ENCODE data around the gene INSRR.

The INSRR gene

DNA sequence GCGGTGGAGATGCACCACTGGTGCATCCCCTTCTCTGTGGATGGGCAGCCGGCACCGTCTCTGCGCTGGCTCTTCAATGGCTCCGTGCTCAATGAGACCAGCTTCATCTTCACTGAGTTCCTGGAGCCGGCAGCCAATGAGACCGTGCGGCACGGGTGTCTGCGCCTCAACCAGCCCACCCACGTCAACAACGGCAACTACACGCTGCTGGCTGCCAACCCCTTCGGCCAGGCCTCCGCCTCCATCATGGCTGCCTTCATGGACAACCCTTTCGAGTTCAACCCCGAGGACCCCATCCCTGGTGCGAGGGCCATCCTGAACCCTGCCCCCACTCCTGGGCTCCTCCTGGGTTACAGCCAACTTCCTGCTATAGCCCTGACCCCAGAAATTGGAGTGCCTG, 14.7 kb upstream of the INSRR start:
- DNase-seq: no peak

DNA sequence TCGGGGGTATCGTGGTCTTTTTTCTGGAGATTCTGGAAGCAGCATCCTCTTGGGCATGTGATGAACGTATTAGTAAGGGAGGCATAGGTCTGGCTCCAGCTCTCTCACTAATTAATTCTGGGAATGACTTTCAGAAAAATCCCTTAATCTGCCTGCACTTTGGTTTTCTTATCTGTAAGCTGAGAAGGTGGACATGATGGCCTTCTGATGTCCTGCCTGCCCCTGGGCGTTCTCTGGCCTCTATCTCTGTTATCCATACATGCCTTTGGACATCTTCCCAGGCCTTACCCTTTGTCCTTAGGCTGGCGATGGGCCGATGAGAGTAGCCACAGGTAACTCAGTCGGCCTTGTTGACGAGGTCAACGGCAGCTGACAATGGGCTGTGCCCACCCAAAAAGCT, 10.5 kb upstream of the INSRR start:
- no peak for DNase-seq

DNA sequence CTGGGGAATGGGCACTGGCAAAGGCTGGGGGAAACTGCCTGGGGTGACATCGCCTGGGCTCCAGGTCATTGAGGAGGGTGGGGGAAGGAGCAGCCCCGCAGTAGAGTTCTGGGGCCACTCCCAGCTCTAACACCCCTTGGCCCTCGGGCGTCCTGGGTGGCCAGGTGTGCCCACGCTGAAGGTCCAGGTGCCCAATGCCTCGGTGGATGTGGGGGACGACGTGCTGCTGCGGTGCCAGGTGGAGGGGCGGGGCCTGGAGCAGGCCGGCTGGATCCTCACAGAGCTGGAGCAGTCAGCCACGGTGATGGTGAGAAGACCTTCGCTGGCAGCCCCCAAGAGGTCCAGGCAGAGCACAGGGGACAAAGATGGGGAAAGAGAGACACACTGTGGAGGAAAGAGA, 9.4 kb upstream of the INSRR start:
- no peak for DNase-seq

DNA sequence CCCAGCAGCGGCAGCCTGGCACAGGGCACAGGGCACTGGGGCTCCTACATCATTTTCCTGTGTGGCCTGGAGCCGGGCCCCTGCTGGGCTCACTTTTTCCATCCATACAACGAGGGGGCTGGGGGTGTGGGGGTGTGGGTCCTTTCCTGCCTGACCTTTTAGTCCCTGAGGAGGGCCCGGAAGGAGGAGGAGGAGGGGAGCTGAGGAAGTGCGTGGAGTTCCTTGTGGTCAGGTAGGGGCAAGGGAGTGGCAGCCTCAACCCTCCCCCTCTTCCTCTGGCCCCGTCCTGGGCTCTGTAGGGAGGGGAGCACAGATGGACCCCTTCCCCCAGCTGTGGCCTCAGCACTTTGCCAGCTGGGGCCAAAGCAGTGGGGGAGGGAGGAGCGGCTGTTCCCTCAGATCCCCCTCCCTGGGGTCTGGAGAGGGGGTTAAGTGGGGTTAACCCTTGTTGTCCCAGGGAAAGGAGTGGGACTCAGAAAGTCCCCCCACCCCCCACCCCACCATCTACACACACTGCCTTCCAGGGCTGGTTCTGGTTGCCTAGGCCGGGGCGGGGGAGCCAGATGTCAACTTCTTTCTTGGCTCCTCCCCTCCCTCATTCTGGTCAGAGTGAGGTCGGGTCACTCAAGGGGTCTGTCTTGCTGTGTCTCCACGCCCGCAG, 7.5 kb upstream of the INSRR start:
- no peak for DNase-seq

DNA sequence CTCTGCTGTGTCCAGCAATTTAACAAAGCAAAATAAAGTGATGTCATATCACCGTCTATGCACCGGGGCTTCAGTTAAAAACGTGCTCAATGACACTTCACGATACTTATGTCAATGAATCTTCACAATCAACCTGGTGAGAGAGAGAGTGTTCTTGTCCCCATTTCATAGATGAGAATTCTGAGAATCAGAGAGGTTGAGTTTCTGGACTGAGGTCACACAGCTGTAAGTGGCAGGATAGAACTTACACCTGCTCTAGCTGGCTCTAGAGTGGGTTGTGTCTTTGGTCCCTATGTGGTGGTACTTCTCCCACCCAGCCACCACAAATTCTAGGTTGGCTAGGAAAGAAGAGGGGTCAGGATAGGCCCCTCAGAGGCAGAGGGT, 6.9 kb upstream of the INSRR start:
- DNase-seq: no peak

DNA sequence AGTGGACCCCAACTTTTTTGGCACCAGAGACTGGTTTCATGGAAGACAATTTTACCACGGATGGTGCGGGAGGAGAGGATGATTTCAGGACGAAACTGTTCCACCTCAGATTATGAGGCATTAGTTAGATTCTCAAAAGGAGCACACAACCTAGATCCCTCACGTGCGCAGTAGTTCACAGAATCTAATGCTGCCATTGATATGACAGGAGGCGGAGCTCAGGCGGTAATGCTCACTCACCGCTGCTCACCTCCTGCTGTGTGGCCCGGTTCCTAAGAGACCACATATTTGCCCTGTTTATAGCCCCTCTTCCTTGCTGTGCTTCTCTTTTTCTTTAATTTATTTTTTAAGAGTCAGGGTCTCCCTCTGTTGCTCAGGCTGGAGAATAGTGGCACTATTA, 6.3 kb upstream of the INSRR start:
- DNase-seq: no peak

DNA sequence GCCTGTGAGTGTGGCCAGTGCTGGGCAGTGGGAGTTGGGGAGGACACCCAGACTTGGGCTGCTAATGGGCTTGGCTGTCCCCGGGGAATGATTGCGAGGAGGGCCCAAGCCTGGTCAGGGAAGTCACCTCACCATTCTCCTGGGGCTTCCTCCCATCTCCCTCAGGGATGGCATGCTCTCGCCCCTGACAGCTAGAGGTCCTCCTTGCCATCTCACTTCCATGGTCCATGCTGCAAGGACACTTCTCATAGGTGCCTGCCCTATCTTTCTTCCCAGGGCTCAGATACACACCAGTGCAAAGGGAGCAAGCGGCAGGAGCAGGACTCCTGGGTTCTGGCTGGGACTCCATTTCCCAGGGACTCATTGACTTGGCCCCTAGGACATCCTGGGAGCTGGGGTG, 5.9 kb upstream of the INSRR start:
- no peak for DNase-seq

DNA sequence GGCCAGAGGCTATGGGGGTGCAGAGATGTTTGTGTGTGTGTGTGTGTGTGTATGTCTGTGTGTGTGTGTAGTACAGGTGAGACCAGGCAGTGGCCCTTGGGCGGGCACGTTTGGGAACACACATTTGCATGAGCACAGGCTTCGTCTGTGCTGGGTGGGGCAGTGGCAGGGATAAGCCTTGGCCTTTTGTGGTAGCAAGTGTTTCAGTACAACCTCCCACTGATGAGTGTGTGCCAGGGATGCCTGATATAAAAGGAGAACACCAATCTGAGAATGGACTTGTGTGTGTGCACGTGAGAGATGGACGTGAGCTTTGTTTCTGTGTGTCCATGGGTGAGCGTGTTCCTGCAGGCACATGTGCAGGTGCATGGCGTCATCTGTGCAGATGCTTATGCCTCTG, 4.7 kb upstream of the INSRR start:
- DNase-seq: no peak

DNA sequence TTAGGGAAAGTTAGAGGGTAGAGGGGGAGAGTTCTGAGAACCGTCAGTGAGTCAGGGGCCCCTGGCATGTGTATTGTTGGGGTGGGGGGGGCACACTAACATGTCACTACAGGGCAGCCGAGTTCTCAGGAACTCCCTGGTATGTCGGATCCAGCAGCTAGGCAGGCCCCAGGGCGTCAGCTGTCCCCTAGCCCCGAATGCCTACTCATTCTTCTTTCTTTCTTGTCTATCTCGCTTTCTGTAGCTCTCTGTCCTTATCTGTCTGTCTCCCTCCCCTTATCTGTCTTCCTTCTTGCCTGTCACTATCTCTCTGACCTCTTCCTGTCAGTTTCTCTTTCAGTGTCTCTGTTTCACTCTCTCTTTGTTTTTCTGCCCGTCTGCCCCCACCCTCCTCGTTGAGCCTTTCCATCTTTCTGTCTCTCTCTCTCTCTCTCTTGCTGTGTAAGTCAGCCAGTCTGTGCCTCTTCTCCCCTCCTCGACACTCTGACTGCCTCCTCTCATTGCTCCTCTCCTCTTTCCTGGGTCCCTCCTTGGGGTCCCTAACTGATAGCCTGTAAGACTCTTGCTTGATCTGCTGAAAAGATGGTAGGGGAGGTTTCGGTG, 4.2 kb upstream of the INSRR start:
- DNase-seq: no peak

DNA sequence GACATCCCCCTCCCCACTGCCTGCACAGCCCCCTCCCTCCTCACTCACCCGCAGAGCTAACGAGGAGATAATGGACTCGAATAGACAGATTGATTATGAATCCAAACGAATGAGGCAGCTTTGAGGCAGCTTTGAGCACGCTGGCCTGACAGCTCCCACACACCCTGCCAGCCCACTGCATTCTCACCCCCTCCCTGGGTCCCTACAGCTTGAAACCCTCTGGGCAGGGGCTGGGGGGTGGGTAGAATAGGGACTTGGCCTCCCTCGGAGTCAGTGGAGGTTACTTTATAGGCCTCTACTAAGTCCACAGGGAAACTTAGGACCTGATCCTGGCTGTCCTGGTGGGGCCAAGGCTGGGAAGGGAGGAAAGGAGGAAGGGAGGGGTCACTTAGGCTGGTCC, 3.7 kb upstream of the INSRR start:
- no peak for DNase-seq

DNA sequence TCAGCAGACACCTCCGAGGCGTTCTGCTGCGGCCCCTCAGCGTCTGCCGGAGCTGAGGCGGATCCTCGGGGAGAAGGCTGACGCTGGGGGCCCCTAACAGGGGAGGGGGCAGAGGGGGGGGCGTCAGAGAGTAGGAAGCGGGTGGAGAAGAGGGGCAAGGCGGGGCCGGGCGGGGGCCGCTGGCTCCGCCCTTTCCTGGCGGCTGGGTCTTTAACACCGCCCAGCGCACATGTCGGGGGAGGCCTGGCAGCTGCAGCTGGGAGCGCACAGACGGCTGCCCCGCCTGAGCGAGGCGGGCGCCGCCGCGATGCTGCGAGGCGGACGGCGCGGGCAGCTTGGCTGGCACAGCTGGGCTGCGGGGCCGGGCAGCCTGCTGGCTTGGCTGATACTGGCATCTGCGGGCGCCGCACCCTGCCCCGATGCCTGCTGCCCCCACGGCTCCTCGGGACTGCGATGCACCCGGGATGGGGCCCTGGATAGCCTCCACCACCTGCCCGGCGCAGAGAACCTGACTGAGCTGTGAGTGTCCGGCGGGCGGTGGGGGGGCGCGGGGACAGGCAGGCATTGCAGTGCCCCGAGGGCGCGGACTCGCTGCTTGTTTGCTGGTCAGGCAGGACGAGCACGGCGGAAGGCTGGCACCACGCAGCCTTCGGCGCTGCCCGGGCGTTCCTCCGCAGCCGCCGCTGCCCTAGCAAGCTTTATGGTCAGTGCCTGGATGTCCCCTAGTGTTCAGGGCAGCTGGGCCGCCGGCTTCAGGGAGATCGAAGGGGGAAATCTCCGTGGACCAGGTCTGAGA, 1.9 kb upstream of the INSRR start, which contains the start of gene NTRK1:
Gene NTRK1, plus strand, starts transcription at position 238 of the 796 bp plus-strand sequence. Its CDS starts 70 bp downstream, at position 308.
- DNase-seq: peak; percentile 45

DNA sequence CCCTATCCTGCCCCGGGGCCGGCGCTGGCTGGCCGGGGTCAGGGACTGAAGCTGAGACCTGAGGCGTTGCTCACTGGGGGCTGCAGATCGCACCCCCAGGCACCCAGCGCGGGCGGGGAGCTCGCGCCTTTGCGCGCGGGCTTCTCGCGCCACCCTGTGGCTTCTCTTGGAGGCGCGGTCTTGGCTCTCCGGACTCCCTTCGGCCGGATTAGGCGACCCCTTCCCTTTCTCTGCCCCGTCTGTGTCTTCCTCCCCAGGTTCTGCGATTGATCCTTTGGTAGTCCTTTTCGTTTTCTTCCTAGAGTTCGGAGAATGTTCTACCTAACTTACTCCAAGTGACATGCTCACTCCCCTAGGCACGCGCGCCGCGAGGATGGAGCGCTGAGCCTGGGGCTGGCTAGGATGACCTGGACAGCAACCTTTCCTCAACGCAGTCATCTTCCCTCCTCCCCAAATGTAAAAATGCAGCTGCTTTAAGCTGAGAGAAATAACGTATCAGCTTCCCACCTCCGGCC, 1.3 kb upstream of the INSRR start:
- peak; percentile 51 for DNase-seq

DNA sequence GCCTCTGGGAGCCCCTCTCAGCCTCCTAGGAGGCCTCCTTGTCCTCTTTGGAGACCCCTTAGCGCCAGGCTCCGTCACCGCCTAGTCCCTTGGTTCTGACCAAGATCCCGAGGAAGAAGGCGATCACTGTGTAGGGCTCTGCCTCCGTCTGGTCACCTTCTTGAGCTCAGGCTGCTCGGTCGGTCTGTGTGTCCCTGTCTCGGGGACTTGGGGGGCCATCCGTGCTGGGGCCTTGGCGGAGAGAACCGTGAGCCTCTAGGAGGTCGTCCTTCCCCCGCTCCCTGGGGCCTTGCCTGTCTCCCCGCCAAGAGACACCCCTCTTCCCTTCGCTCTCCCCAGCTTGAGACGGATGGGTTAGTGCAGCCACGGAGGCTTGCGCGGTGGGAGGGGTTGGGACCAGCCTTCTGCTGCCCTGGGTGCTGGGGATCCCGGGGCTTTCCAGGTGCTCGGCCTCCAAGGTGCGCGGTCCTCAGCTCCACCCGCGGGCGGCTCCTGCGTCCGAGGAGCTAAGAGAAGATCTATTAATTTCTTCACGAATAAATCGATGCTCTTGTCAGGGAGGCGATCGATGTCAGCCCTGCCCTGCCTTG, 701 bp upstream of the INSRR start:
- DNase-seq: peak; percentile 16

DNA sequence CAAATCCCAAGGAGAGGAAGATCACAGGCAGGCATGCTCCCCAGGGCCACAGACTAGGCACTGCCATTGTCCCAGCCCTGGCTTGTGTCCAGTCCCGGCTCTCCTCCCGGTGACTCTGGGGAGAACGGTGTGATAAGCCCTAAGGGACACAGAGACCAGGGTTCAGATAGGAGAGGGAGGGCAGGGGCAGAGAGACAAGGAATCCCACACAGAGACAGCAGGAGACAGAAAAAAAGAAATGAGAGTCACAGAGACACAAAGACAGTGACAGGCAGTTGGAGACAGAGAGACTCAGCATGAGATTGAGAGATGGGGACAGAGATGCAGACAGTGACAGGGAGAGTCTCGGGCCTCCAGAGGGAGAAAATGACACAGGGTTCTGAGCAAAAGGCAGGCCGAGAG, 361 bp downstream of the INSRR start:
- no peak for DNase-seq

DNA sequence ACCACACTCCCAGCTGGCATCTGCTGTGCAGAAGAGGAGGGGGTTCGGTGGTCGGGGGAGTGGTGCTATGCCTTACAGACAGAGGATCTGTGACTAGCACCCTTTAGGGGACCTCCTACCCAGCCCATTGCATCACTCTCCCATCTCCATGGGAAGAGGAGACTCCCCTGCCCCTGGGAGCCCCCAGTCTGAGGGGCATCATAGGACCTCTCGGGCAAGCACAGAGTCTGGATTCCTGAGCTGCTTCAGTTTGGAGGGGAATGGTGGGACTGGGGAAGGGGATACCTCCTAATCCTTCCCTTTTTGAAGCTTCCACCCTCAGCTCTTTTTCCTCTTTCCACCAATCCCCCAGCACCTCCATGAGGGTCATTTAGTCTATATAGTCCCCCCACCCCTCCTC, 1.4 kb downstream of the INSRR start:
- DNase-seq: no peak

DNA sequence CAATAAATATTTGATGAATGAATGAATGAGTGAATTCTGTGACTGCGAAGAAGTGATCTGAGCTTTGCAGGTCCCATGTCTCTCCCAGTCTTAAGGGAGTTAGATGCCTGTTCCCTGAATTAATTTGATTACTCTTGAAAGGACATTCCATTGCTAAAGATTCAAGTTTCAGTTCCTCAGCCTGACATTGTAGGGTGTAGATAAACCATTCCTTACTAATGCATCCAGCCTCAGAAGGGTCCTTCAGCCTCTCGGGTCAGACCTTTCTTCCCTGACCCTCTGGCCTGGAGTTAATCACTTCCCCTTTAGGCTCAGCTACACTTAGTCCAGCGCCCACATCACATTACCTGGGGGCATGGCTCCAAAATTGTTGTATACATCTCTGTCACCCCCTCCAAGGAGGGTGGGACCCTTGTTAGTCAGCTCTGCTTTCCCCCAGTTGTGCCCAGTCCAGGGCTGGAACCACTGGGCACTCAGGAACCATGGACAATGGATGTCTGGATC, 2.6 kb downstream of the INSRR start:
- no peak for DNase-seq

DNA sequence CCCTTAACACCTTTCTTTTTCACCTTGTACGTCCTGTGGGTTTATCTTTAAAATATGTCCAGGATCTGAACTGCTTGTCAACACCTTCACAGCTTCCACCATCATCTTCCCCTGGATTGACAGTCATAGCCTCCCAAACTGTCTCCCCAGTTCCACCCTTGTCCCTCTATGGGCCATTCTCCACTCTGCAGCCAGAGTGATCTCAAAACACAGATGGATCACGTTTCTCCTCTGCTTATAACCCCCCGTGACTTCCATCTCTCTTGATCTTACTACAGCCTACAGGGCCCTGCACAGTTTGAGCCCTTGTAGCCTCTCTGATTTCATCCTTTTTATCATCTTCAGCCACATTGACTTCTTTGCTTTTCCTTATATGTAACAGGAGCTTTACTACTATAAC, 4.3 kb downstream of the INSRR start:
- no peak for DNase-seq

DNA sequence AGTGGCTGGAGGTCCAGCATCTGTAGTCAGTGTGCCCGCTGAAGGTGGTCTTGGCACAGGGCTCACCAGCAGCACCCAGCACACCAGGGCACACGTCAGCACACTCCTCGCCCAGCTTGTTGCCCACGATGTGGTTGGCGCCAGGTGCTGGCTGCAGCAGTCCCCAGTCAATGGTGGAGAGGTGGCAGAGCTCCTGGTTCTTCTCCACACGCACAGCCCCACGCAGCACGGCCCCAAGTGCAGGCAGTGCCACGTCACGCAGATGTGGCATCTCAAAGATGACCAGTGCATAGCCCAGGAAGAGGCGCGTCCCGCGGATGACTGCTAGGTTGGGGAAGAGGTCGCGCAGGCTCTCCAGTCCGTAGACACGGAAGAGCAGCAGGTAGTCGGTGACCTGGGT, 5.2 kb downstream of the INSRR start:
- no peak for DNase-seq

DNA sequence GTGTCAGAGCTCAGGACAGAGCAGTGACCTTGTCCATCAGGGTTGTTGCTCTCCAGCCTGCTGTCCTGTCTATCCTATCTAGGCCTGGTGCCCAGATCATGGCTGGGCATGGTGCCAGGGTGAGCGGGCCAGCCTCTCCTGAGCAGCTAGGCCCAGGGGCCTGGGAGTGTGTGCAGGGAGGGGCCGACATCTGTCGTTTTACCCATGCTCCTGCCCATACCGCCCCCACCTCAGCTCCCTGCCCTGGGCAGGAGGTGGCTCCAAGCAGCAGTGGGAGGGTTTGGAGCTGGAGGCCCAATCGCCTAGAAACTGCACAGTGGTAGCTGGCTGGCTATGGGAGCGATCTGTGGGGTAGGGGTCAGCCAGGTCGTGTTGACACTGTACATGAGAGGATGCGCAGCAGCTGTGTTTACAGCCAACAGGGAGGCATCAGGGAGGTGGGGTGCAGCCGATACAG, 6.5 kb downstream of the INSRR start:
- no peak for DNase-seq

DNA sequence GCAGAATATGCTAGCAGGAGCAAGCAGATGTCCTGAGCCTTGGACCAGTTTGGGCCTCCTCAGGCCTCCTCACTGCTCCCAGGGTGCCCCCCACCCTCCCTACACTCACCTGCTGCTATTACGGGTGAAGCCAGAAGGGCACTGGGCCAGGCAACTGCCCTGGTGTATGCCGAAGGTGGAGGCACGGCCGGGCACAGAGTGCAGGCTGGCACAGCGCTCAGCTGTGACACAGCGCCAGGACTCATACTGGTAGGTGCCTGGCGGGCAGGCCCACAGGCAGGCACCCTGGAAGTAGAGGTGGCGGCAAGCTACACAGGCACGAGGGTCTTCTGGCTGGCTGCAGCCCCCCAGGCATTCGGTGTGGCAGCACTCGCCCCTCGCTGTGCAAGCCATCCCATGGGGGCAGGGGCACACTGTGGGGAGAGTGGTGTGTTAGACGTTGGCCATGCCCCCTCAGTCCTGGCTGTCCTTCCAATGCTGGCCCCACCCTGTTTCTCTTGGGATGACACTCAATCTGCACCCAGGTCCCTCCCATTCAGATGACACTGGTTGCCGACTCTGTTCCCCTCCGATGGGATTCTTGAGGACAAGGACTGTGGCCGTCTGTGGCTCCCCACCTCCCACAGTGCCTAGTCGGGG, 7.0 kb downstream of the INSRR start:
- no peak for DNase-seq

DNA sequence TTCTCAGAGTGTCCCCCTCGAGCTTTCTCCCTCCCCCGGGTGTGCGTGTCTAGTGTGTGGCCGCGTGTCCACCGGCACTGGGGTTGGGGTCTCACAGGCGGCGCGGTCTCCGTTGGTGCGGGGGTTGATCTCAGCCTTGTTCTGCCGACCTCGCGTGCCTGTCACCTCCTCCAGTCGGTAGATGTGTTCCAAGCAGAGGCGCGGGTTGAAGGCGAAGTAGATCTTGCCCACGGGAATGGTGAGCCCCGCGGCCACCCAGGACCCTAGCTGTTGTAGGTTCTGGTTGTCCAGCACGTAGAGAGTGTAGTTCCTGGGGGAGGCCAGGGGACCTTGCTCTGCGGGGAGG, 9.8 kb downstream of the INSRR start:
- no peak for DNase-seq

DNA sequence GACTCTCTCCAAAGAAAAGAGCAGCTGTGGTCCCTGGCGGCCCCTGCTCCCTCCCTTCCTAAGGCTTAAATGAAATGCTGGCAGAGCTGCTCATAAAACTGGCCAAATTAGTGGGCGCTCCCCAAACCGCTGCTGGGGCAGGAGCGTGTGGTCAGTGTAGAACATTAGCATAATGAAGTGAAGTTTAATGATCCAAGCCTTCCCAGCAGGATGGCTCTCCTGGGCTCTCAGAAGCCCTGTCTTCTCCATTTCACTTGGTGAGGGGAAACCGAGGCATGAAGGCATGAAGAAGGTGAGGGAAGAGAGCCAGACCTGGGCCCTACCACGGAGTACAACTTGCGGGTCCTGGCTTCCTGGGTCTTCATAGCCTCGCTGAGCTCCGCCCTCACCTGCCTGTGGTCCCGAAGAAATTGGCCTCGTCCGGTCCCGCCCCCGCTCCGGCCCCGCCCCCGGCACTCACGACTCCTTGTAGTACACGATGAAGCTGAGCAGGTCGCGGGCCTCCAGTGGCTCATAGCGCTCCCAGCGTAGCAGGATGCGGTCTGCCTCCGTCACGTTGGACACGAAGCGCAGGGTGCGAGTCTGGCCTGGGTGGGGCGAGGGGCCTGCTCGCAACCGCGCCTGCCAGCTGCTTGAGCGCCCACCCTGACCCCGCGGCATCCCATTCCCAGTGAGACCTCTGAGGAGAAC, 10.3 kb downstream of the INSRR start:
- DNase-seq: peak; percentile 67

Data from activated CD4-positive, alpha-beta T cell treated with anti-CD3 and anti-CD28 coated beads, Interleukin-2, amount 50 U/mL, for 1 hour (primary cell).